HG03378 (cell line): Measurements from ENCODE around the gene ELMO1.
A peak's percentile ranks its signal among the peaks of the same experiment; 100 is the strongest.

ENCODE experiments used
- ATAC-seq: cut with Tn5 transposase; IDR thresholded peaks from one replicate; pipeline ENCODE4 v1.9.1; 2021; ENCODE audit warnings: mild to moderate bottlenecking, moderate library complexity; ENCODE audit not compliant: unreplicated experiment

Gene ELMO1

DNA sequence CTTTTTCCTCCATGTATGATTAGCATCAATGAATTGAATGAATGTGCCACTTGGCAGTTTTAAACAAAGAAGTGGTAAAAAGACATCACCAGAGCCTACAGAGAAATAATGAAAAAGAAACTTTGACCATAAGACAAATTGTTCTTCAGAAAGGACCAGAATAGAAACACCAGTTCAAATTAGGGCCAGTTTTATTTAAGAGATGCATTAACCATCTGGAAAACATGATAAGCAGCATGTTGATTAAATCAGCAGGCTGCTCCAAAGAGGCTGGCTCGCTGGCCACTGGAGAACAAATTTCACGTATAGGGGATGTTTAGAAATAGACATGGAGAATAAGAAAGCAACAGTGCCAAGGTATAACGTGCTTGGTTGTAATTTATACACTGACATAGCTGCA lies 482.0 kb downstream of the ELMO1 start:
- ATAC-seq, result no peak

DNA sequence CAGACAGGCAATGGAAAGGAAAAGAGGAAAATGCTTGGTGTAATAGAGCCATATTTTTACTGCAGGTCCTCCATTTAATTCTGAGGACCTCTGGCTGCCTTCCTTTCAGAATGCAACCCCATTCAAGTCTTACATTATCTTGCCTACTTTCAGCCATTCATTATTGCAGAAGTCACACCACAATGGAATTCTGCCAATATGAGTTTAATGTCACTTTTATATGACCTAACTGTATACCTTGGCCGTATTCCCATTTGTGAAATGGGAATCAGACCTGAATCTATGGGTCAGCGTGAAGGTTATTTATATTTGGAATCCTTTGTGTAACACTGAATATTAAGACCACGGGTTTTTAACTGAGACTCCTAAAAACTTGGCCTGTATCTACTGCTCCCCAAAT lies 482.6 kb downstream of the ELMO1 start:
- ATAC-seq, result no peak

DNA sequence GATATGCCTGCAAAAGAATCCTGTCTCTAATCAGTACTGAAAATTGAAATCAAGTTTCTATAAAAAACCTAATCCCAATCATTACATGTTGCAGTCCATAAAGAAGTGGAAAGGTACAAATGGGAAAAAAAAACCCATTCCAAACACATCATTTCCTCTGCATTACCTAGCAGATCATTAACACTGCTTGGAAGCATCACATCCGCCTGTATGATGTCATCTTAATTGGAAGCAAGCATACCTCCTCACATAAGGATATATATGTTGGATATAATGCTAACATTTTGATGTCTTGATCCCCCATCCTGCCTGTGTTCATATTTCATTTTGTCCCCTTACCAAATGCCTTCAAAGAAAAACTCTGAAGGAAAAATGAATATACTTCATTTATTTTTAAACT lies 483.0 kb downstream of the ELMO1 start:
- no peak for ATAC-seq

DNA sequence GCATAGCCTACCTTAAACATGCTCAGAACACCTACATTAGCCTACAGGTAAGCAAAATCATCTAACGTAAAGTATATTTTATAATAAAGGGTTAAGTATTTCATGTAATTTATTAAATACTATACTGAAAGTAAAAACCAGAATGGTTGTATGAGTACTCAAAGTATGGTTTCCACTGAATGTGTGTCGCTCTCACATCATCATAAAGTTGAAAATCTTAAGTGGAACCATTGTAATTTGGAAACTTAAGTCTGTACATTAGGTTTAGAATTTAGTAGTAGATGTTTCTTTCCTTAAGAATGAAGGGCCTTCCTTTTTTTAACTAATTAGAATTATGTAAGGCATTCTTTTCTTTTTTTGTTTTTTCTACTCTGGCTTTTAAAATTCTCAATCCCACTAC lies 484.4 kb downstream of the ELMO1 start:
- no peak for ATAC-seq

DNA sequence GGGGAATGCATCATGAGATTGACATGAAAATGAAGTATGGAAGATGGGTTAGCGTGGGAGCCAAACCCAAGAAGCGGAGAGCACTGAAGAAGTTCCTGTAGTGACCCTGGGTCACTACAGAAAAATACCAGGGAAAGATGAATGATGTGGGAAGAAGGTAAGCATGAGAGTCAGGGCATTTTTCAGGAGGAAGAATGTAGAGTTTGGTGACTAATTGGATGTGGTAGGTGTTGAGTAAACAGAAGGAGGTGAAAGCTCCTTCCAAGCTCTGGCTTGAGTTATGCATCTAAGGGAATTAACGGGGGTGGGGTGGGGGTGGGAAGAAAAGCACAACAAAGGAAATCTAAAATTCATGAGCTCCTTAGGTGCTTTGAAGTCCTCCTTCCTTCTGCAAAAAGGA lies 486.3 kb downstream of the ELMO1 start:
- ATAC-seq, result no peak

DNA sequence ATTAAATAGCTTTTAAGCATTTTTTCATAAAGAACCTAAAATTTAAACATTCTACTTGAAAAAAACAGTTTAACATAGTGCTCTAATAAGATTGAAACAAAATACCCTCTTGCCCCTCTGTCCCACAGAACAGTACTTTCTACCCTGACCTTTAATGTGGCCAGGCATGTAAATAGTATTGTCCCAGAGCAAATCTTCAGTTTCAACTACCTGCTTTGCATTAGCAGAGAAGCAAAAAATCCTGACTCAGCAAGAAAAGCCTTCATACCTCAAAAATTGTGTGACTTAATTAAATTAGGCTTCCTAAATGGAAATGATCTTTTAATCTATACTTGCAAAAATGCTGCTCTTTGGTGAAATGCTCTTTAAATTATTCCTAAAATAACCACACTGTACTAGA lies 487.0 kb downstream of the ELMO1 start:
- ATAC-seq, result no peak

DNA sequence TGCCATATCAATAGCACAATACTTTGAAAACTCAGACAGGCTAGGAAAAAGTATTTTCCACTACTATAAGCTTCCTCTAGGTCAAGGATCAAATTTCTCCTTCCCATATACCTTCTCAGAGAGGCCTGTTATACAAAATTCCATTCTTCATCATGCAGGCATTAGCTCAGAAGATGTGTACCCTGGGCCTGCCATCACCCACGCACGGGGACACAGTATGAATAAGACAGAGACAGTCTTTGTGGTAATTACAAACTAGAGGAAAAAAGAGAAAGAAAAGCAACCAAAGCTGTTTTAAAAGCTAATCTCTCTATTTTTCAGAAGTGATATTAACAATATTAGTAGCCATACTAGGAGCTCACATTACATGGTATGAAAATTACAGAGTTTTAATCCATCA lies 487.6 kb downstream of the ELMO1 start:
- no peak for ATAC-seq

DNA sequence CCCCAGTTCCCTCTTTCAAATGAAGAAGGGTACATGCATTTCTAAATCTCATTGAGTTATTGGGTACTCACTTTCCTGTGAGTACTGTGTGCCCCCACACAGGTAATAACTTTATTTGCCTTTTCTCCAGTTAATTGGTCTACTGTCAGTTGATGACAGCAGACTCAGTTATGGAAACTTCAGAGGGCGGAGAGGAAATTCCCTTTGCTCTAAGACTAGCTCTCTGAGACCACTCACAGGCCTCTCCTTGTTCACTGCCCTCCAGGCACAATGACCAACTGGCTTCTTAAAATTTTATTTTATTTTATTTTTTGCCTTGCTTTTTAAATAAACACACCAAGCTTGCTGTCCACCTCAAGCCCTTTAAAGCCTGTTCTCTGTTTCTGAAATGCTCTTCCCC lies 488.6 kb downstream of the ELMO1 start:
- ATAC-seq, result no peak

DNA sequence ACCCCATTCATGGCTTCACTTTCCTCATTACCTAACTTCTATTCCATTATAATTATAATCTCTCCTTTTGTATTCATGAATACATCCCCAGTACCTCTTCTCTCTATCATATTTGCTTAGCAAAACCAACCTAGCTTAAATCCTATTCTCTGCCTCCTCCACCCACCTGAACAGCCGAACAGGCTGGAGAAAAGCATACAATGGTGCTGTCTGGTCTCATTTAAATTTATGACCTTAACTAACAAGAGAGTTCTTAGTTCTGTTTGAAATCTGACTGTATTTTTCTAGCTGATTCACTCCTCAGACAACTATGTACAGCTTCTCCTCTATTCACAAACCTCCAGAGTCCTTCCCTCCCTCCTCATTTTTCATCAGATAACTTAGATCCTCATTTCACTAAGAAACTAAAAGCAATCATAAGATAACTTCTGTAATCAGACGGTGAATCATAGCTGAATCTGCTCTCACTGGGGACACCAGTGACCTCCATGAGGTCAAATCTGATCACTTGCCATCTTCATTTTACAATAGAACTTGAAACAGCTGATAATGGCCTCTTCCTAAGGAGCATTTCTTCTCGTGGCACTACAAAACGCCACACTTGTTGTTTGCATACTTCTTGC lies 490.4 kb downstream of the ELMO1 start:
- no peak for ATAC-seq

DNA sequence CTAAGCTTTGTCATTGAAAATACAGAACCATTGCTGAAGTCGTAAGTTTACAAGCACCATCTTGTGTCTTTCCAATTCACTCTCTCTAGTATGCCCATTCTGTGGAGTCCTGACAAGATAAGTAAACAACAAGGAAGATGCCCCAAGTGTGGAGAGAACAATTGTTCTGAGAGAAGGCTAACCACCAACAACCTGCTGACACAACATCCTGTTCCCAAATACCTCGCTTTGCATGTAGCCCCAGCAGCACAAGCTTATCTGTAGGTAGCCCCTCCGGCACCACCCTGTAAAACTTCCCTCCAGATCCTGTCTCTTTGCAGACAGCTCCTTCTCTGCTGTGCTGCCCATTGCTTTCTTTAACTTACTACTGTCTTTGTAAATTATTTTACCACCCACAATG lies 491.0 kb downstream of the ELMO1 start:
- ATAC-seq, result no peak

DNA sequence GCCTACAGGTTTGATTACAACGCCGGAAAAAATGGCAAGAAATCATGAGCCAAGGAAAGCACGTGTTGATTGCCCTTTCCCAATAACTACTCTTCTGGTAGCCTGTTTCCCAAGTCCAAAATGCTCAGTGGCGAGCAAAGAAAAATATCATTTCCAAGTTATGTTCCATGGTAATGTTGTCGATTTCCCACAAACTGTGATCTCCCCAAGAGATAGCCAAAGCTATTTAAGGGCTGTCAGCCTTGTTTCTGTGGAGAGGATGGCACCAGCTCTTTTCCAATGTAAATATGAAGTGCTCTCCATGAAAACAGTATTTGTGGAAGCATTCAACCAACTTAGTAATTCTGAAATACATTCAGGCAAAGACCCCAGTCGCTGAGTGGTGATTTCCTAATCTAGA lies 491.9 kb downstream of the ELMO1 start:
- ATAC-seq, result no peak

DNA sequence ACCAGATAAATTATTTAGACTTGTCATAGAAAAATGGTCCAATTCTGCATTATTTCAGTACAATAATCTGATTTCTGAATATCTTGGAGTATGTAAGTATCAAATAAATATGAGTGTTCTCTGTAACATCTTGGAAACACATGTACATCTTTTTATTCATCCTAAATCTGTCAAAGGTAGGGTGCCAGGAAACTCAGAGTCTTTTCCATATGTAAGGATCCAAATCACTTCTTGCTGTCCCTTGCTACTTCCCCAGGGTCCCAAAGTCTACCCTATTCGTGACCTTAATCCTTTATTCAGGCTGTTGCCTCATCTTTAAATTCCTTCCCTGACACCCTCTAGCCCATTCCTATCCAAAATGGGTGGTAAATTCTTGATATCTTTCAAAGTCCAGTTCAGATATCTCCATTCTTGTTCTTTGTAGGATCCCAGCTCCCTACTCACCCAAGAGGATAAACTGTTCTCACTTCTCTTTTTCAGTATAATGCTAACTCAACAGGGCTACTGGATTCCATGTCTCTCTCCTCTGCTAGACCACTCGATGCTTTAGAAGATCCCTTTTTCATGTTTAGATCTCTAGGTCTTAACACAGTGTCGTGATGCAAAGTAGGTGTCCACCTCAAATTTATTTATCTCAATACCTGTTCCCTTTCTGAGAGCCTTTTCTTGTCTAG lies 493.1 kb downstream of the ELMO1 start:
- no peak for ATAC-seq

DNA sequence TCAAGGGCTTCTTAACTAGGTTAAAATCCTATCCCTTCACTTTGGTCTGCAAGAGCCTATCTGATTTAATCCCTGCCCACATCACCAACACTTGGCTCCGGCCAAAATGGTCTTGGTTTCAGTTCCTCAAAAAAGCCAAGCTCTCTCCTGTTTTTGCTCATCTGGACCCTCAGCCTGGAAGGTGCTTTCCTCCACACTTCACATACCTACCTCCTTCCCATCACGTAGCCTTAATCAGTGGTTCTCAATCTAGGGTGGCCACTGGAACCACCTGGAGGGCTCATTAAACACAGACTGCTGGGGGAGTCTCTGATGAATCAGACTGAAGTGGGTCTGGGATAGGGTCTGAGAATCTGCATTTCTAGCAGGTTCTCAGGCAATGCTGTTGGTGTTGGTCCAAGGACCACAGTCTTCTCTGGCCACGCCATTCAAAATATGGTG lies 497.4 kb downstream of the ELMO1 start:
- ATAC-seq, result peak; percentile 95

DNA sequence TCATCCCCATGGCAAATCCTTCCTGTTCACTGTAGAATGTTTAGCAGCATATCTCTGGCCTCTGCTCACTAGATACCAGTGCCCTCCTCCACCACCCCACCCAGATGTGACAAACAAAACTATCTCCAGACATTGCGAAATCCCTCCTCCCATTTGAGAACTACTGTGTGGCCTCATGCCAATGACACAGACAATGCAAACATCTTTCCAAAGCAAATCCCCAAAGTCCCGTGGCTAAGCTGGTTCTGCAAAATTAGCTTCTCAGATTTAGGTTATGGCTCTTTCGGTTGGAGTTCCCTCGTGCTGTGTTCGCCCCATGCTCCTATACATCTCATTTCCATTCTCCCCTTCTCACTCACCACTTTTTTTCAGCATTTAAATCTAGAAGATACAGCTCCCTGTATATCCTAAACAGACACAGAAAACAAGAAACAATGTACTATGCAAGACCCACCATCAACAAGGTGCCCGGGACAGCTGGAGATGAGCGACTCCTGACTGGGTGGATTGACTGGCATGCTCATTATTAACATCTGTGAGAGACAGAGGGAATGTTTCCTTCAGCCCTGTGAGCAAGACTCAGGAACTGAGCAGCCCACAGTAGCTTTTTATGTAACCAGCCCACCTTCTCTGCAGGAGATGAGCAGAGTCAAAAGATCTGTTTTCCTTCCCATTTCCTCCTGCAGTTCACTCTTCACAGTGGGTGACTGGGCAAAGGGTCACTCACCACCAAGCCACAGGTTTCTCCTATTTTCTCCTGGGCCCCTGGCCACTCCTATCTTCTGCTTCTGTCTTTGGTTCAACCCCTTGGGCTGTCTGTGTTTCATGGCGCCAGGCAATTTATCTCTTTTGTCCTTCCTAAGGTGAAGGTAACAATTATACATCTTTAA lies 498.7 kb downstream of the ELMO1 start:
- no peak for ATAC-seq

DNA sequence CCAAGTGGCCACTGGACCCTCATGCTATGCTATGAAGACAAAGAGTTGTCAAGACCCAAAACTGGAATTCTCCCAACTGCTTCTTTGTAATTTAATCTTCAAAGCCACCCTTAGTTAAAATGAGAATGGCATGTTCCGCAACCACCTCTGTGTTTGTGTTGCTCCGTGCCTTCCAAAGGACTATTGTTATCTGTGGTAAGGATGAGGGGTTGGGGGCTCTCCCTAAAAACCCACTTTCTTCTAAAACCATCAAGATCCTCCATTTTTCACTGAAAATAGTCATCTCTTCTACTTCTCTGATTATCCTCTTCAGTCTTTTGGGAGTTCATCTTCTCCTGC lies 502.3 kb downstream of the ELMO1 start:
- no peak for ATAC-seq

DNA sequence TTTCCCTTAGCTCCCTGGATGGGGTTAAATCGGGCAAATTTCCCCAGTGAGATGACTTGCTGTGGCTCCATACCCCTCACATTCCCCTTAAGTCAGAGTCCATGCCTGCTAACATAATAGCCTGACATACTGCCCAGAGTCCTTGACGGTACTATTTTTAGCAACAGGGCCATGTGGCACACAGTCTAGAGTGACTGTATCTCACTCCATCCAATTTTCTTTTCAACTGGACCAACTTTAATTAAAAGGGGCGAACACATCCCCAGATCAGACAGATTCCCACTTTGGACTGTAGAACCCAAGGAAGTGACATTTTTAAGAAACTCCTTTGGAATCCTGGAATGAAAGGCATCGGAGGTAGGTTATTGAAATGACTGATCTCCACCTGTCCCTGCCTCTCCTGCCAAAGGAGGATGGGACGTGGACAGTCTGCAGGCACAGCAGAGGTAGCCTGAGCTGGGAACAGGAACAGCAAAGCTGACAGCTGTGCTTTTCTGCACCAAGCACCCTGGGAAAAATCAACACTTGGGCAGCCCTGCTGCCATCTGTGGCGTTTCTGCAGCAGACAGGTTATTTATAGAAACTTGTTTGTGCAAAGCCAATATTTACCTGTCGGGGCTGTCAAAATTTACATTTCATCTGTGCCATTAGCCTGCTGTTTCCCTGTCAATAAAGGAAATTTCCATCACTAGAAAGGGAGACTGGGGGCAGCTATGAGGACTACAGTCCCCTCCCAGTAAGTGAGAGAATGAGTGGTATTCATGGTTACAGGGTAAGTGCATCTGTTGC lies 502.9 kb downstream of the ELMO1 start:
- no peak for ATAC-seq

DNA sequence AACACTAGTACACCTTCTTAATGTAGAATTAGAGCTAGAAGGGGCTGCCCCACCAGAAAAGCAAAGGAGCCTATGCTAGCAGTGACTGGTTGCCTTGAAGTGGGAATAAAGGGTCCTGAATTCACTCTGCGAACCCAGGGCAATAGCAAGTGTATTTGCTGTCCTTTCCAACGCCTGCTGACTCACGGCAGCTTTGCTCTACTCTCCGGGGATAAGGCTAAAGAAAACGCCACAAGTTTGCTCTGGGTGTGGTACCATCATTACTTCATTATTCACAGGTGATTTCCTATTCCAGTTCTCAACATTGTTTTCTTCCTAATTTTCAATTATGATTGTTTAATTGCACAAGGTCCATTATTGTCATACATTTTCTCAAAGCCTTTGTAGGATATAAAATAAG lies 503.8 kb downstream of the ELMO1 start:
- ATAC-seq, result no peak

DNA sequence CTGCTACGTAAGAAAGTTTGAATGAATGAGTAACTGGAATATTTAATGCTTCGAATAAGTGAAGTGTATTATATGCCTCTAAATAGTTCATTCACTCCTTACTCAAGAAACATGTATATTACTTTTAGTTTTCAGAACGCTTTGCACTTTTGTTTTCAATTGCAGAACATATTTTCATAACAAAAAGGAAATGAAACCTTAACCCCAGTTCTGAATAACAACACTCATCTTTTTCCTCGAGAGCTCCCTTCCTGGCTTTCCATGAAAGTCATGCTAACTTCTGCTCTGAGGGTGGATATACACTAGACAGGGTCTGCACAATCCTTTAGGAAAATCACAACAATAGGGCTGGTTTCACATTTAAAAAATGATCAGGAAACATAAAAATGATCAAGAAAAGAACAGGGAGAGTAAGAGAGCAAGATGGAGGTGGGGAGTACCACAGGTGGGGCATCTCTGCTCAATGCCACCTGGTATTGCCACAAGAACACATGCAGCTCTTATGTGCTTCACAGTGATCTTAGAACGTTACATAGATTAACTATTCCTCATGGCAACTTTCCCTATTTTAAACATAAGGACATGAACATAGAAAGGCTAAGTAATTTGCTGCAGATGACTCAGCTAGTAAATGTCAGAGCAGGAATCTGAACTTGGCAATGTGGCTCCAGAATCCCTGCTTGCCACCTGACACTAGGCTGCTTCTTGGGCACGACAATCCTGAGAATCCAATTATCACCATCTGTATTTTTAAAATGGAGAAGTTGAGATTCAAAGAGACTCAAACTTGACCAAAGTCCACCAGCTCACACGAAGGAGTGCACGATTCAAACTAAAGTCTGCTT lies 504.9 kb downstream of the ELMO1 start:
- peak; percentile 39 for ATAC-seq

DNA sequence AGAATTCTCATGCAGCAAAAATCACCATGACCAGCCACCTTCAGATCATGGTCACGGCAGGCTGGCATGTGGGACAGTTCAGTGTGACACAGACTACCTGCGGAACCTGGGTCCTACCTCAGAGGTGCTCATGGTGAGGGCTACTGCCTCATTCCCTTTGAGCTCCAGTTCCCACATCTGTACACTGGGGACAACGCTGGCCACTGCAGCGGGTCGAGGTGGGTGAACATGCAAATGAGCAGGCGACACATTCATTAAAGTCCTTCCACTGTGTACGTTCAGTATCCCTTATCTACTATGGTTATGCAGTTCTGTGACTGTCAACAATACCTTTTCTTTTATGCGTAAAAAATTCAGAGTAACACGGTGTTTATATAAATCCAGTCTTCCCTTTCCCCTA lies 505.7 kb downstream of the ELMO1 start:
- ATAC-seq, result no peak

DNA sequence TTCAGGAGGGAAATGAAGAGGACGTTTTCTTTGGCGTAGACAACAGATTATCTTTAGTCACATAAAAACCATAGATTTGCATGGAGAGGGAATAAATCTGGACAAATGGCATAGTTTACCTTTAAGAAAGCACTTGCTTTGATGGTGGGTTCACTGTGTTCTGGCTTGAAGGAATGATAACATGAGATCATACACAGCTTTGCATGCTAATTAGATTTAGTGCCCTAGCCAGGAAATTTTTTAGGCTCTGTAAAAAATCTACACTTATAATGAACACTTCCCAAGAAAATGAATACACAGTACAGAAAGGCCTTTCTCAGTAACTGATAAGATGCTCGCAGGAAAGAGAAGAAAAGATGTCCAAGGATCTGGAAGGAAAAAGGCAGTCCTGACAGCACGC lies 506.1 kb downstream of the ELMO1 start:
- no peak for ATAC-seq
